ENCODE measurements around the gene ACER1. TPM values are rescaled to one million over a fixed set of nuclear protein-coding genes. Genes with fewer than 3 reads are reported as not detected.
A peak's percentile ranks its signal among the peaks of the same experiment; 100 is the strongest.

Gene ACER1
- total RNA-seq, 1 donor from 2014 or later = 0.11 TPM

GRCh38 chr19:6267552-6268381, 65.6 kb downstream of the ACER1 start:
- peak overlapping the region; percentile 47 for H3K27ac Mint-ChIP-seq
- no peaks in the 10 kb centered on the region for H3K9me3 Mint-ChIP-seq
- H3K36me3 Mint-ChIP-seq (ENCODE audit: low read depth) = peaks cover 54% of the 10 kb centered on the region
- H3K4me1 Mint-ChIP-seq (ENCODE audit: low read depth) = peaks cover 2% of the 10 kb centered on the region
- DNase-seq (ENCODE audit: low spot score) = no peak
- no peaks in the 10 kb centered on the region for H3K27me3 Mint-ChIP-seq (ENCODE audit: low read depth)
- intact Hi-C loops (cut with micrococcal nuclease) = no loop called here
- no peak overlapping the region for H3K4me3 Mint-ChIP-seq (ENCODE audit: low read depth)

GRCh38 chr19:6264803-6265202, 68.6 kb downstream of the ACER1 start:
- no peak overlapping the region for H3K27ac Mint-ChIP-seq
- intact Hi-C loops (cut with micrococcal nuclease) = no loop called here

GRCh38 chr19:6263735-6264444, 69.5 kb downstream of the ACER1 start:
- no peak overlapping the region for H3K27ac Mint-ChIP-seq
- H3K27me3 Mint-ChIP-seq (ENCODE audit: low read depth) = no peaks in the 10 kb centered on the region
- no peak for DNase-seq (ENCODE audit: low spot score)
- peaks cover 2% of the 10 kb centered on the region for H3K4me1 Mint-ChIP-seq (ENCODE audit: low read depth)
- H3K9me3 Mint-ChIP-seq = no peaks in the 10 kb centered on the region
- peaks cover 53% of the 10 kb centered on the region for H3K36me3 Mint-ChIP-seq (ENCODE audit: low read depth)
- intact Hi-C loops (cut with micrococcal nuclease) = no loop called here
- no peak overlapping the region for H3K4me3 Mint-ChIP-seq (ENCODE audit: low read depth)

More at GRCh38 chr19:6264803-6265202, 68.6 kb downstream of the ACER1 start:
- peaks cover 53% of the 10 kb centered on the region for H3K36me3 Mint-ChIP-seq (ENCODE audit: low read depth)
- no peak for DNase-seq (ENCODE audit: low spot score)
- no peaks in the 10 kb centered on the region for H3K27me3 Mint-ChIP-seq (ENCODE audit: low read depth)
- H3K4me1 Mint-ChIP-seq (ENCODE audit: low read depth) = peaks cover 2% of the 10 kb centered on the region
- no peak overlapping the region for H3K4me3 Mint-ChIP-seq (ENCODE audit: low read depth)
- H3K9me3 Mint-ChIP-seq = no peaks in the 10 kb centered on the region

GRCh38 chr19:6263306-6263705, 70.1 kb downstream of the ACER1 start:
- Mint-ChIP-seq H3K27ac (no peak overlapping the region), H3K36me3 (ENCODE audit: low read depth) (peaks cover 47% of the 10 kb centered on the region), H3K4me3 (ENCODE audit: low read depth) (no peak overlapping the region), H3K27me3 (ENCODE audit: low read depth) (no peaks in the 10 kb centered on the region), H3K9me3 (no peaks in the 10 kb centered on the region), H3K4me1 (ENCODE audit: low read depth) (peaks cover 2% of the 10 kb centered on the region)
- no peak for DNase-seq (ENCODE audit: low spot score)
- intact Hi-C loops (cut with micrococcal nuclease) = no loop called here

GRCh38 chr19:6262519-6262918, 70.9 kb downstream of the ACER1 start:
- intact Hi-C loops (cut with micrococcal nuclease) = no loop called here
- Mint-ChIP-seq H3K4me3 (ENCODE audit: low read depth) (no peak overlapping the region), H3K27ac (no peak overlapping the region), H3K9me3 (no peaks in the 10 kb centered on the region), H3K27me3 (ENCODE audit: low read depth) (no peaks in the 10 kb centered on the region), H3K4me1 (ENCODE audit: low read depth) (peaks cover 2% of the 10 kb centered on the region), H3K36me3 (ENCODE audit: low read depth) (peaks cover 39% of the 10 kb centered on the region)
- no peak for DNase-seq (ENCODE audit: low spot score)

- no peak for DNase-seq (ENCODE audit: low spot score)
- intact Hi-C loops (cut with micrococcal nuclease) = no loop called here
- Mint-ChIP-seq H3K36me3 (ENCODE audit: low read depth) (peaks cover 36% of the 10 kb centered on the region), H3K9me3 (no peaks in the 10 kb centered on the region), H3K4me1 (ENCODE audit: low read depth) (peaks cover 2% of the 10 kb centered on the region), H3K27me3 (ENCODE audit: low read depth) (no peaks in the 10 kb centered on the region), H3K4me3 (ENCODE audit: low read depth) (no peak overlapping the region), H3K27ac (no peak overlapping the region)
Measured at GRCh38 chr19:6261883-6262282, 71.5 kb downstream of the ACER1 start.

- intact Hi-C loops (cut with micrococcal nuclease) = no loop called here
- Mint-ChIP-seq H3K4me3 (ENCODE audit: low read depth) (no peak overlapping the region), H3K27ac (no peak overlapping the region), H3K4me1 (ENCODE audit: low read depth) (peaks cover 2% of the 10 kb centered on the region), H3K36me3 (ENCODE audit: low read depth) (peaks cover 35% of the 10 kb centered on the region), H3K27me3 (ENCODE audit: low read depth) (no peaks in the 10 kb centered on the region), H3K9me3 (no peaks in the 10 kb centered on the region)
- DNase-seq (ENCODE audit: low spot score) = no peak
Measured at GRCh38 chr19:6260912-6261650, 72.3 kb downstream of the ACER1 start.

- H3K27me3 Mint-ChIP-seq (ENCODE audit: low read depth) = no peaks in the 10 kb centered on the region
- H3K27ac Mint-ChIP-seq = no peak overlapping the region
- intact Hi-C loops (cut with micrococcal nuclease) = no loop called here
- peaks cover 2% of the 10 kb centered on the region for H3K4me1 Mint-ChIP-seq (ENCODE audit: low read depth)
- H3K36me3 Mint-ChIP-seq (ENCODE audit: low read depth) = peaks cover 35% of the 10 kb centered on the region
- no peak for DNase-seq (ENCODE audit: low spot score)
- no peaks in the 10 kb centered on the region for H3K9me3 Mint-ChIP-seq
- H3K4me3 Mint-ChIP-seq (ENCODE audit: low read depth) = no peak overlapping the region
Measured at GRCh38 chr19:6260376-6260775, 73.0 kb downstream of the ACER1 start.

- peaks cover 2% of the 10 kb centered on the region for H3K4me1 Mint-ChIP-seq (ENCODE audit: low read depth)
- no peak overlapping the region for H3K4me3 Mint-ChIP-seq (ENCODE audit: low read depth)
- intact Hi-C loops (cut with micrococcal nuclease) = no loop called here
Measured at GRCh38 chr19:6259312-6259861, 74.0 kb downstream of the ACER1 start.

GRCh38 chr19:6258812-6259311, 74.5 kb downstream of the ACER1 start:
- H3K36me3 Mint-ChIP-seq (ENCODE audit: low read depth) = peaks cover 30% of the 10 kb centered on the region

More at GRCh38 chr19:6259312-6259861, 74.0 kb downstream of the ACER1 start:
- Mint-ChIP-seq H3K27me3 (ENCODE audit: low read depth) (no peaks in the 10 kb centered on the region), H3K27ac (no peak overlapping the region), H3K36me3 (ENCODE audit: low read depth) (peaks cover 33% of the 10 kb centered on the region), H3K9me3 (no peaks in the 10 kb centered on the region)
- no peak for DNase-seq (ENCODE audit: low spot score)

More at GRCh38 chr19:6258812-6259311, 74.5 kb downstream of the ACER1 start:
- intact Hi-C loops (cut with micrococcal nuclease) = no loop called here
- no peak overlapping the region for H3K4me3 Mint-ChIP-seq (ENCODE audit: low read depth)
- no peaks in the 10 kb centered on the region for H3K9me3 Mint-ChIP-seq
- H3K4me1 Mint-ChIP-seq (ENCODE audit: low read depth) = peaks cover 2% of the 10 kb centered on the region
- H3K27ac Mint-ChIP-seq = no peak overlapping the region
- DNase-seq (ENCODE audit: low spot score) = no peak
- H3K27me3 Mint-ChIP-seq (ENCODE audit: low read depth) = no peaks in the 10 kb centered on the region
